IPS DF 19.7 (cell line): ENCODE results near the gene GRID2.
A peak's percentile ranks its signal among the peaks of the same experiment; 100 is the strongest.

Experiments used
- DNase-seq: peaks from one replicate; pipeline ENCODE4 v3.0.0-alpha.2; 2013; ENCODE audit warnings: low read depth, low spot score

The GRID2 gene

DNA sequence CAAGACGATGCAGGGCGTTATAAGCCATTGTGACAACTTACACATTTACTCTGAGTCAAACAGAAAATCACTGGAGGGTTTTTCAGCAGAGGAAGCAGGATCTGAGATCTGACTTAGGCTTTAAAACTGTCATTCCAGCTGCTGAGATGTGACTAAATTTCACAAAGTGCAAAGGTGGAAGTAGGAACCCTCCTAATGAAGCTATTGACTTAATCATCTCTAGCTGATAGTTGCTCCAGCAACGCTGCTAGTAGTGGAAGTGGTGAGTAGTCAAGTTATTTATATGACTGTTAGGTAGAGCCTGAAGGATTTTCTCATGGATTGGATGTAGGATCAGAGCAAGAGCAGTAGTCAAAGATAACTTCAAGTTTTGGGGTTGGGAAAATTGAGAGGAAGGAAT, 218.6 kb downstream of the GRID2 start:
- no peak for DNase-seq

DNA sequence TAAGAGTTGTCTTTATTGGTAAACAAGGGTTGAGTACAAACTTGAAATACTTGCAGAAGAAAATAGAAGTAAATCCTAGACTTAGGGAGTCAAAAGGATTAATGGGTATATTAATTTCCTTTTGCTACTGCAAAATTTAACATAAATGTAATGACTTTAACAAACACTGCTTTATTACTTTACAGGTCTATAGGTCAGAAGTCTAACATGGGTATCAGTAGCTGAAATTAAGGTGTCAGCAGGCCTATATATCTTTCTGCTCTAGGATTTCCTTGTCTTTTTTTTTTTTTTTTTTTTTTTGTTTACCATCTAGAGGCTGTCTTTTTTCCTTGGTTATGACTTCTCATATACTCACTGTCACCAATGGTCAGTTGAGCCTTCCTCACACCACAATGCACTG, 220.4 kb downstream of the GRID2 start:
- DNase-seq = no peak

DNA sequence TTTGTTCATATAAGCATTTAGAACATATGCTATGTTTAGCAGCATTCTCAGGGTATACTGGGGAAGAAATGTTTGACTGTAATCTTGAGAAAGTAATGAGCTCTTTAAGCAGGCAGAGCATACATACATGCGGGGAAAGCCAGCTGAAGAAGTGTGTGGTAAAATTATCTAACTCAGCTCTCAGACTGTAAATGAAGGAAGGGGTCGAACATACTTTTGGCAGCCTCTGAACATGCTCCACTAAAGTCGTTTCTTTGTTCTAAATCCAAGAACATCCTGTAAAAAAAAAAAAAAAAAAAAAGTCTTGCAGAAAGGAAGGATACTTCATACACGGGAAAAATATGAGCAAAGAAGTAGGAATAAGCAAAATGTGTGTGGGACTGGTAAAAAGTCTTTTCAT, 224.8 kb downstream of the GRID2 start:
- DNase-seq = no peak

DNA sequence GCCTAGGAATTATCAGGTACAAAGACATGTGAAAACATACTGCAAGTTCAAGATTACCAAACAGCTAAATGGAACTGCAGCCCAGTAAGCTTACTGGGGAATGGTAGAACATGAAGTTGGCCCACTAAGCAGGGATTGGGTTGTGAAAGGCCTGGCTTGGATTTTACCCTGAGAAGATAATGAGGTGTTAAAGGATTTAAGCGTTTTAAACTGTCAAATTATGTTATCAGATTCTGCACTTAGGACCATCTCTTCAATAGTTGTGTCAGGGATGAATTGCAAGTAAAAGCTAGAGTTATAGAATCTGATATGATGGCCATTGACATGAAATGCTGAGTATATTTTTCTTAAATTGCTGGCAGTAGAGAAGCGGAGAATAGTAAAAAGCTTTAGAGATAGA, 225.7 kb downstream of the GRID2 start:
- no peak for DNase-seq

DNA sequence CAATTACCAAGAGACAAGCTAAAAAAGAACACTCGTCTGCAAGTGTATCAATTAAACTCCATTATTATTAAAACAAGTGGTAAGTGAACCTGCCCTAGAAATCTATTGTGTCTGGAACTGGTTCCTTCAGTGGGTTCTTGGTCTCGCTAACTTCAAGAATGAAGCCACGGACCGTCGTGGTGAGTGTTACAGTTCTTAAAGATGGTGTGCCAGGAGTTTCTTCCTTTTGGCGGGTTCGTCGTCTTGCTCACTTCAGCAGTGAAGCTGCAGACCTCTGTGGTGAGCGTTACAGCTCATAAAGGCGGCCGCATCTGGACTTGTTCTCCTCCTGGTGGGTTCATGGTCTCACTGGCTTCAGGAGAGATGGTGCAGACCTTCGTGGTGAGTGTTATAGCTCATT, 231.8 kb downstream of the GRID2 start:
- DNase-seq = no peak

DNA sequence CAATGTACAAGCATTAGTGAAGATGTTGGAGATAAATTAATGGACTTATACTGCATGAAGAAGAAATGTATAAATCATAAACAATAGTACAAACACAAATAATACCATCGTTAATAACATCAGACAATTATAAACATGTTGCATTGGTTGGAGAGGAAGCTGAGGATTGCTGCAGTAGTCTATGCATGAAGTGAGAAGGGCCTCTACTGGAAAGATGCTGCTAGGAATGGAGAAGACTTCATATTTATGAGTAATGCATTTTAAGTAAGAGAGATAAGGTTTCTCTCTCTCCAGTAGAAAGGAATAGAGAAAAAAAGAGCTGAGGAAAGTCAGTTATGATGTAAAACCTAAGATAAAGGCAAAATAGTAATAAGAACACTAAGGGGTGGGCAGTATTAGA, 247.8 kb downstream of the GRID2 start:
- no peak for DNase-seq

DNA sequence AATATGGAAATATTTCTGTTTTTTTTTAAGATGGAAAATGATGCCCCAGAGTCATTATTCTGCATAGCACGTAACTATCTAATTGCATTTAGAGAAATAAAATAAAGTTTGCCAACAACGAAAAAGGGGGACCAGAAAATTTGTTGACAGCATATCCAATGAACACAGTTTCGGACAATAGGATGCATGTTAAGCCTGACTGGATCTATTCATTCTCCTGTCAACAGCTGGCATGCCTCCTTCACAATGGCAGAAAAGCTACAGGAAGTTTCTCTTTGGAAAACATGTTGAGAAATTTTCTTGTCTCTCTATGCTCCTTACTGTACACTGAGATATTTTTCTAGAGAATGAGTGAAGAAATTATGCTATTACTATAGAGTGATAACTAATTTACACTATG, 262.5 kb downstream of the GRID2 start:
- no peak for DNase-seq

DNA sequence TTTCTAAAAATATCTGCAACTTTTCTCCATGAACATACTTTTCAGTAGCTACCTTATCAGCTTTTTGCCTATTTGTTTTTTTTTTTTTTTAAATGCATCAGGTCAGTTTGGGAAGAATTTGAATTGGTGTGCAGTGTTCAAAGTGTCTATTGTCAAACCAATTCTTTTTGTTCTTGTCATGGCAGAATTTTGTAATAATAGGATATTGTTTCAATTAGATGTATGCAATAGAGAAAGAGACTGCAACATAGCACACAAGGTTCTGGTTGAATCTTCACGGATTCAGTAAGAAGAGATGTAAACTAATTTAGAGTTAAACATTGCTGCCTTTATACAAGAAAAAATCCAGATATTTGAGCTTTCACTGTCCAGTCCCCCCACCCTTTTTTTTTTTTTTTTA, 277.1 kb downstream of the GRID2 start:
- no peak for DNase-seq

DNA sequence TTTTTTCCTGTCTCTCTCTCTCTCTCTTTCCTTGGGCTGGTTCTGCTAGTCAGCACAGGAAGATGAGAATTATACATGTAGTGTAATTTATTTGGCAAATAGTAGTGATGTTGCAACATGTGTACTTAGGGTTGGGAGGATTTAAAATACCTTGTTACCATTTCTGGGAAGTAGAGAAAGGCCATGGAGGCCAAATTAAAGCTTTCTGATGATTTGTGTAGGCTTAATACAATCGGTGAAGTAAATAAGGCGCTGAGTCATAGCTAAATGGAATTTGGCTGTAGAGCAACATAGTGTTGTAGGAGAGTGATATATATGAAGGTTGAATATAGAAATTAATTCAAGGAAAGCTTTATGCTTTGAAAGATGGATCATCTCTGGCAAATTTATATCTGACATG, 295.3 kb downstream of the GRID2 start:
- DNase-seq = no peak

DNA sequence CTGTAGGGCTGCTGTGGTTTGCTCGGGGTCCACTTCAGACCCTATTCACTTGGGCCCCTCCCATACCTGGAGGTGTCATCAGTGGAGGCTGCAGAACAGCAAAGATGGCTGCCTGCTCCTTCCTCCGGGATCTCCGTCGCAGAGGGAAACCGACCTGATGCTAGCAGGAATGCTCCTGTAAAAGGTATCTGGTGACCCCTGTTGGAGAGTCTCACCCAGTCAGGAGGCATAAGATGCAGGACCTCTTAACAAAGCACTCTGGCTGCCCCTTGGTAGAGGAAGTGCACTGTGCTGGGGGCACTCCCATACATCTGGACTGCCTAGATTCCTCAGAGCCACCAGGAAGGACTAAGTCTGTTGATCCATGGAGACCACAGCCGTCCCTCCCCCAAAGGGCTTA, 296.9 kb downstream of the GRID2 start:
- peak; percentile 23 for DNase-seq

DNA sequence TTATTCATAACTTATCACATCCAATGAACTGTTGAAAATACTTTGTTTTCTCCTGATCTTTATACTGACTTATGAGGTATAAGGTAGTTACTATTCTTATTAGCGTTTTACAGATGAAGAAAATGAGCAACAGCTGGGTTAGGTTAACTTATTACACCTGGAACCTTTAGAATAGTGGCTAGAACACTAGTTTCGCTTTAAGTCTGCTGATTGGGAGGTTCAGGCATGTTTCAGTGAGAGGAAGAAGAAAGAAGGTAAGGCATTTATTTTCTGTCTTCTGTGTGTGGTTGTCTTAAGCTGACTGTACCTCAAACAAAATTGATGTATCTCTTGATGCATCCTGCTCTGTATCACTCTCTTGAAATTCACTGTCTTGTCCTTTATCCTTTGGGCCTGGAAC, 302.5 kb downstream of the GRID2 start:
- DNase-seq = no peak

DNA sequence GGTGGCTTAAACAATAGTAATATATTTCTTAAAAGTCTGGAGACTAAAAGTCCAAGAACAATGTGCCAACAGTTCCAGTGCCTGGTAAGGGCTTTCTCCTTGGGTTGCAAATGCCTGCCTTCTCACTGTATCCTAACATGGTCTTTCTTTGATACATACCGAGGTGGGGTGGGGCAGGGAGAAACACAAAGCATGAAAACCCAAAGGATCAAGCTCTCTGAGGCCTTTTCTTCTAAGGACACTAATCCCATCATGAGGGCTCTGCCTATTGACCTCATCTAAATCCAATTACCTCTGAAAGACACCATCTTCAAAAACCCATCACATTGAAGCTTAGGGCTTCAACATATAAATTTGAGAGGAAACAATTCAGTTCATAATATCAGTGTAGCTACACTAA, 311.3 kb downstream of the GRID2 start:
- no peak for DNase-seq

DNA sequence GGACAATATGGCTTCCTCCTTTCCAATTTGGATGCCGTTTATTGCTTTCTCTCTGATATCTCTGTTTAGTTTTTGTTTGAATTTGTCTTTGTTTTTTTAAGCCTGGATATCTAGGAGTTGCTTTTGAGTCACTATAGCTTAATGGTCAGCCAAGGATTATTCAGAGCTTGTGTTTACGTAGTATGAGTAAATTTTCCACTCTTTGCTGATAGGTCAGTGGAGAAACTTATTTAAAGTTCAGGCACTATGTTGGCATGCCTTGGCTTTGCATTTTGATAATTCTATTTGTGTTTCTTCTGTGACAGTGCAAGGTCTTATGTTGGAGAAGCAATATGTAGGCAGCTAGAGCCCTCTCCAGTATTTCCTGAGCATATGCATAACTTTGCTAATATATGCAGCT, 315.2 kb downstream of the GRID2 start:
- DNase-seq = no peak

DNA sequence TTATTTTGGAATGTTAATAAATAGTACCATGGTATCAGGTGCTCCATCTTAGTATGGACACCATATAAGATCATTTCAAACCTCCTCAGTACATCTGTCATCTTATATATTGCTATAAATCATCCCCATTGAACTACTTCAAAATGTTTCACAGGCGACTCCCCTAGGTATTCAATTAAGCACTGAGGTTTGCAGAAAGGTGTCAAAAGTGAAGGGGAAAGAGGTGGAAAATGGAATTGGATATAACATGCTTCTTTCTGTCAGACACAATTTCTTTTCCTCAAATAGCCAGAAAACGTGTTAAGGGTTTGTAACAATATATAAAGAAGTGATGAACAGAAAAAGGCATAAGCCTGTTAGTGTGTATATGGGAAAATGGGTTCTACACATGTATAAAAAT, 325.5 kb downstream of the GRID2 start:
- no peak for DNase-seq

DNA sequence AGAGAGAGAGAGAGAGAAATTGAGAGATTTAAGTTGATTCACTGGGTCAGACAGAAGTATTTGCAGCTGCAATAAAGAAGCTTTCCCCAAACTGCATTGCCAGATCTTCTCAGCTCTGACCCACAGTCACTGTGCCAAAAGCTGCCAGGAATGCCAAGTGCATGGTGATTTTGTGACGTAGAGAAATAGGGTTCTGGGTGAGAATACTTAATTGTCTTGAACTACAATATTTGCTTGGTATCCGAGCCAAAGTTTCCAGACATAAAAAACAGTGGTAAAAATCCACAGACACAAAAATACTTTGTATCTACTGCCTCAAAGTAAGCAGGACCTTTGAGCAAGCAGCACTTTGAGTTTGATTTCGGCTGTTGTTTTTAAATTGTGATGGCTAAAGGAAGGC, 331.1 kb downstream of the GRID2 start:
- no peak for DNase-seq

DNA sequence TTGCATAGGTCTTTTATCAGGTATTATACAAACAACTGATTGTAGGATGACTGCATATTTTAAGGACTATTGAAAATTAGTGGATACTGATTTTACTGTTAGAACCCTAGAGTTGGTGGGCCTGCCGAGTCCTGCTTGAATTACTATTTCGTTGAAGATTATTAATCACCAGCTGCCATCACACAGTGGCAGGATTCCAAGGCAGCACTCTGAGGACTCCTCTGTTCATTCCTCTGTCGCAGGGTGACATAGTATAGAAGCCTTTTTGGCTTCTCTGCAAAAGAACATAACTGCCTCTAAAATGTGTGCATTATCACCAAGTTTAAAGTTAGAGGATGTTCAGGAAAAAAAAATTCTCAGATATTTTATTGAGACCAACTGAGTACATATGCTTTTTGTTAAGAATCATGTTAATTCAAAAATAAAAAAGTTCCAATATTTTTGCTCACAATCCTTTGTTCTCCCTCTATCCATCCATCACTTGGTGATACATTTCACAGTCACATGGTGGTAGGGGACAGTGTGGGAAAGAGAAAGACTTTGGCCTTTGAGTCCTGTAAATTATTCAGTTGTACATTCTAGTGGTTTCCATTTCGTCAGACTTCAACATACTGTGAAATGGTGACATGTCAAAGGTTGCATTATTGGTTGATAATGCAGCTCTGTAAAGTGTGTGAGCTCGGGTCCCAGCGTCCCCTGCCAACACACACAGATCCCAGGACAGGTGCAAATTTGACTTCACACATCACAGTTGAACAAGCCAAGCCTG, 332.5 kb downstream of the GRID2 start:
- no peak for DNase-seq

DNA sequence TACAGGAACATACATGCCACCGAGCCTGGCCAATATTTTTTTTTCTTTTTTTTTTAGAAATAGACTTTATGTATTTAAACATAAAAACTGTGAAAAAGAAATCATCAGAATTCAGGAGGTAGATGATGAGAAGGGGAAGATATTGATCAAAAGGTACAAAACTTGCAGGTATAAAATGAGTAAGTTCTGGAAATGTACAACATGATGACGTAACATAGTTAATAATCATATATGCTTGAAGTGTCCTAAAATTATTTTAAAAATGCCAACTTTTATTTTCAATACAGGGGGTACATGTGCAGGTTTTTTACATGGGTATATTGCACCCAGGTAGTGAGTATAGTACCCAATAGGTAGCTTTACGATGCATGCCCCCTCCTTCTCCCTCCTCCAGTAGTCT, 337.6 kb downstream of the GRID2 start:
- DNase-seq = no peak

DNA sequence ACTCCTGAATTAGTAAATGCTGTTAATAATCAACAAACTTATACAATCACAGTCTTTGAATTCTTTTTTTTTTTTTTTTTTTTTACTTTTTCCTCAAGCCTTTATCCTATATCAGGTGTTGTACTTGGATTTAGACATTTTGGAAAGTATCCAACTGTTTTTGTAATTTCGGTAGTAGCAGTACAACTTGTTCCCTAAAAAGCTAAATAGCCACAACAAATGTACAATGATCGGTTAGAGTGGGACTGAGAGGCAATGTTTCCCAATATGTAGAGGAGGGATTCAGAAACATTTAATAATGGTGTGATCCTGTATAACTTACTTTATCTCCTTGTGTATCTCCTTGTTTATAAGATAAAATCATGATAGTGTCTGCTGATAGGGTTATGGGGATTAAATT, 343.1 kb downstream of the GRID2 start:
- no peak for DNase-seq

DNA sequence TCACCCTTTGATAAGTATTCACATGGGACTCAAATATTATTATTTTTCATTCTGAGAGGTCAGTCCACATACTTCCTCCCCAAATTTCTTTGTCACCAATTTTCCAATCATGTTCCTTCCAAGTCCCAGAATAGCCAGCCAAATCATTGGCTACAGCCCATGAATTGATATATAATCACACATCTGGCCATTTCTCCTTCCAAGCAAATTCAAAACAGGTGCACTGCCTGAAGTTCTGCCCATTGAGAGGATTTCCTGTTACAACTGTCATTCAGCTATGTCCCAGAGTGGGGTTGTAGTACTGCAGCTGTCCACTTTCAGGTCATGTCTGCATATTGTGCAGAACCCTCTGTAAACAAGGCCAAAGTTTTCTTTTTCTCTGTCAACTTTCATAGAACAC, 347.8 kb downstream of the GRID2 start:
- DNase-seq = no peak

DNA sequence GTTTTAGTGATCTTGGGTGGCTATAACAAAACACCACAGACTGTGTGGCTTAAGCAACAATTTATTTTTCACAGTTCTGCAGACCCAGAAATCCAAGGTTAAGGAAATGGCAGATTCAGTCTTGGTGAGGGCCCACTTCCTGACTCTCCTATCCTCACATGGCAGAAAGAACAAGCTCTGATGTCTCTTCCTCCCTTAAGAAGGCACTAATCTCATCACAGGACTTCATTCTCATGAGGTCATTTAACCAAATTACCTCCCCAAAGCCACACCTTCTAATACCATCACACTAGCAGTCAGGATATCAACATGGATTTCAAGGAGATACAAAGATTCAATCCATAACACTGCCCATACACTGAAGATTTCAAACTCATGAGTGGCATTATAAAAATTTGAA, 350.3 kb downstream of the GRID2 start:
- no peak for DNase-seq

DNA sequence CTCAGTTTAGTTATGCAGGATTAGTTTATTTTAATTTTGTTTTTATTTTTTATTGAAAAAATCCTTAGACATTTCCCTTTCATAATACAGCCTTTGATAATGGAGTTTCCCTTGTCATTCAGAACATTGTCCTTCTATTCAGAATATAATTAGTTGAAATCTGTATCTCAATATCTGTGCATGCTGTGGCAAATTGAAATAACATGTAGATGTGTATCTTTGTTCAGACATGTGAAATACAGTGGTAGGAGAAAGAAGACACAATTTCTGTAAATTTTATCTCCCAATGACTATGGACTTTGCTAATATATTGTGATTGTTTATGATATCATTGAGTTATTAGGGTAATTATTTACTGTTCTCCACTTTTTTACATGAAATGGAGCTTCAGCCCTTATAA, 353.9 kb downstream of the GRID2 start:
- no peak for DNase-seq

DNA sequence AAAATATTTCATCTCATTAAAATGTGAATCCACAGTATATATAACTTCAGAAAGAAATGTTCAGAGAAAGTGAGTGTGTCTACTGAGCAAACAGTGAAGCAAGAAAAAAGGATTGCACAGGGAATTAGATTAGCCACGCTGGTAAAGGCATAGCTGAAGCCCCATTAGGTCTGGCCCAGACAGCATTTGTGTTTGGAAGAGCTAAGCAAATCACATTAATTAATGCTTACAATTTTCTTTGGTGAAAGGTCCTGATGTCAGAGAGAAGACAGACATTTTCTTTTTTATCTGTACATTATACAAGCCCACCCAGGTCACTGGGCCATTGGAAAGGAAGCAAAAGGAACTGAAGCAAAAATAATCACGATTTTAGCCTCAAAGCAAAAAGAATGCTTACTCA, 354.6 kb downstream of the GRID2 start:
- no peak for DNase-seq

DNA sequence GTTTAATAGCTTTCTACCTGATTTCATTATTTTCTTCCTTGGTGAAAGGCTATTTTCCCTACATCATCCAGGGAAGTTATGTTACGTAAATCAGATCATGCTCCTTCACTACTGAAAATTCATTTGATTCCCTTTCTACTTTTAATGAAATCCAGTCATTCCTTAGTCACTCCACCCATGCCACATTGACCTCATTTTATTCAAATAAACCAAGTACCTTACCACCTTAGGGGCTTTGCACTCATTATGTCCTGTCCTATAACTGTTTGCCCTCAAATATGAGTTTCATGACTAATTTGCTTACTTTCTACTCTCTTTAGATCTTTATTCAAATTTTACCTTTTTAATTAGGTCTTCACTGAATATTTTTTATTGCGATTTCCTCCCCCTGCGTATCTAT, 374.0 kb downstream of the GRID2 start:
- no peak for DNase-seq

DNA sequence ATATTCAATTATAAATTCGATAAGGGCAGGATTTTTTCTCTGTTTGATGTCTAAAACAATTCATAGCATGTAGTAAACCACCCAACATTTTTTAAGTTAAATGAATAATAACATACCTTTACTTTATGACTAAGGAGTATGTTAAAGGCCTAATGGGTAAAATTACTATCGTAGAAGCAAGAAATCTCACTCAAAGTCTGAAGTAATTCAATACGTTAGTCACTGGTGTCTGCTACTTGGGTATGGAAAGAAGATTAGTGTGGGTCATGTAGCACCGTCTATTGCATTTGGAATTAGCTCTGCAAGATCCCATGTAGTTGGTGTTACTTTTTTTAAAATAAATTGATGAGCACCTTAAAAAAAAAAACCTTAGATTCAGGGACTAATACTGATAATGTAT, 374.5 kb downstream of the GRID2 start:
- no peak for DNase-seq
